HG02759 (cell line): ENCODE measurements around the gene GRB10.
"Not testable (repeated sequence)": the region's sequence is repeated elsewhere in the genome, so short reads cannot be mapped to it uniquely, and the experiment has no call there.

Experiments used
- ATAC-seq: cut with Tn5 transposase; IDR thresholded peaks from one replicate; pipeline ENCODE4 v1.9.1; 2021; ENCODE audit warnings: mild to moderate bottlenecking, moderate library complexity; ENCODE audit not compliant: unreplicated experiment

Gene GRB10

DNA sequence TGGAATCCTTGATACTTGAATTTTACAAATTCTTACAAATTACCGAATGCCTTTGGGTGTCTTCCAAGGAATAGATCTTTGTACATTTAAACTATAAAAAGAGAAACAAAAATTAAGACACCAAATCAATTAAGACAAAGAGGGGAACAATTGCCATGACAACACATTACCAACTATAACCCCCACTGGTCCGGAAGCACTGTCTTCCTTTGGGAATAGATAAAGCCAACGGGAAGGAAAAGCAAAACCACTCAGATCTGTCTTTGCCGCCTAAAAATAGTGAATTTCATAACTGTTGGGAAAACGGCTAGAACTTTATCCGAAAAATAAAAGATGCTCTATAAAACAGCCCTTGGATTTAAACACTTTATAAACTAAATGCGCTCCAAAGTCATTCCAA is 37.4 kb downstream of the GRB10 start:
- no peak for ATAC-seq

DNA sequence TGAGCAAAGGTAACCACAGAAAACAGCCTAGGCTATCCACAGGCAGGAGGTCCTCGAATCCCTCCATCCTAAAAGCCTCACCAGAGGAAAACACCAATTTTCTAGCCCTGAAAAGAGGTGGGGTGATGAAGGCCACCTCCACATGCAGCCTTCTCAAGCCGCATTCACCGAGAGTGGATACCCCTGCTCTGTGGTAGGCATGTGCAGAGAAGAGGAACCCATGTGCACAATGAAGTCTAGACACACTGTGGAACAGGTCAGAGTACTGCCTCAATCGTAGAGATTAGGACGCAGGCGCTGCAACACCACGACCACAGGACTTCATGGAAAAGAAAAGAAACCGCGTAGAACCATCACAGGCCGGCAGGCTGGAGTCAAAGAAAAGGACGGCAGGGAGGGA is 38.8 kb downstream of the GRB10 start:
- no peak for ATAC-seq

- no peak for ATAC-seq
Measured at GRCh38 chr7:50743016-50743415, 39.7 kb downstream of the GRB10 start.

GRCh38 chr7:50742401-50742800 is 40.3 kb downstream of the GRB10 start:
- no peak for ATAC-seq

DNA sequence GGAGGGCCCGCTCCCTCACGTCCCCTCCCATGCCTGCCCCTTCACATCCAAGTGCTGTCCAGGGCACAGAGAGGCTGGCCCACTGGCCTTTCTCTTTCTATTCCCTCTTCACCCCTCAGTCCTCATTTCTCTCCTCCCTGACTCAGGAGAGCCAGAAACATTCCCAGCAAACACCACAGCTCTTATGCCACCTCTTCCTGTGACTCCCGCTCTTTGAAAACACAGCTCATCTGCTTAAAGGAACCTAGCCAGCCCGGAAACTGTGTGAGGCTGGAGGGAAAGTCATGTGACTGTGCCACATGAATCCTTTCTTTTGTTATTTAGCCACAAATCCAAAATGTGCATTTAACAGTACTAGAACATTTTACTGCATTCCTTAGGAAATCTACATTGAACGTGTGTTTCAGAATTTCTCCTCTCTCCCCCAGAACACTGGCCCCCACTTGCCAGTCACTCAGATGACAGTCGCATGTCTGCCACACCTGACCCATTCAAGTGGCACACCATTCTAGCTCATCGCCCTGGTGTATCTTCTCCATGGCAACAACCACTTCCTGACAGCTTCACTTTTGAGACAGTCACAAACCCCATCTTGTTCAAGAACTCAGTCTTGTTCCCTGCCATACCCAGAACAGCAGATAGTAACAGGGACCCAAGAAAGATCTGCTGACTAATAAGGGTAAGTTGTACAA is 42.8 kb downstream of the GRB10 start:
- ATAC-seq: peak; percentile 78

DNA sequence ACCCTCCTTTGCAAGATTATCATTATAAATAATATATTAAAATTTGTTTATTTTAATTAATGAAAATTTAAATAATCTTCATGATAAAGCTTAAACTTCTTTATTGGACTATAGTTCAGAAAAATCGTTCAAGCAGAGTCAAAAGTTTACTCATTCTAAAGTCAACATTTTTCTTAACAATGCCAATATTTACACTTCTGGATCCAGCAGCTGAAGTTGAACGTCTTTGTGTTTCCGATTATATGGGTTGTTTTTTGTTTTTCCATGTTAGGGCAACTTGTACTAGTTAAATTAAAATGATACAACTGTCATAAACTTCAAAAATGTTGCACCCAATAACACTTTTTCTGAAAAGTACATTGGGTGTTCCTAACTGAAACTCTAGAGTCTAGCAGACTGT is 43.8 kb downstream of the GRB10 start:
- ATAC-seq: no peak

DNA sequence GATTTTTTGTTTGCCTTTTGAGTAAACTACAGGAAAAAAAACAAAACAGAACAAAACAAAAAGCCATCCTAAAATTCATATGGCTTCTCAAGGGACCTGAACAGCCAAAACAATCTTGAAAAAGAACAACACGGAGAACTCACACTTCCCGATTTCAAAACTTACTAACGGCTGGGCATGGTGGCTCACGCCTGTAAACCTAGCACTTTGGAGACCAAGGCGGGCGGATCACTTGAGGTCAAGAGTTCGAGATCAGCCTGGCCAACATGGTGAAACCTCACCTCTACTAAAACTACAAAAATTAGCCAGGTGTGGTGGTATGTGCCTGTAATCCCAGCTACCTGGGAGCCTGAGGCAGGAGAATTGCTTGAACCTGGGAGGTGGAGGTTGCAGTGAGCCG is 46.9 kb downstream of the GRB10 start:
- not testable (repeated sequence) for ATAC-seq

DNA sequence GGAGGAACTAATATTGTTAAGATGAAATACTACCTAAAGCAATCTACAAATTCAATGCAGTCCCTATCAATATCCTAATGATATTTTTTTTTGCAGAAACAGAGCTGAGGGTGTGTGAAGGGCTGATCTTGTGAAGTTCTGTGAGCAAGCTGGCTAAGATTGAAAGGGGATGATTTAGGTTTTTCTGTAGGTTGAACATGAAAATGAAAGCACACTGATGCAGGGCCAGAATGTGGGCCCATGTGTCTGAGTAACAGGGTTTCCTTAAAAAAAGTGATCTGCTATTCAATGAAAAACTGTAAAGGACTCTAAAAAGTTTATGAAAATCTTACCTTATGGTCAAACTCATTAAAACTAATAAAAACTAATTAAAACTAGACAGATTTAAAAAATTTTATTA is 47.4 kb downstream of the GRB10 start:
- no peak for ATAC-seq

DNA sequence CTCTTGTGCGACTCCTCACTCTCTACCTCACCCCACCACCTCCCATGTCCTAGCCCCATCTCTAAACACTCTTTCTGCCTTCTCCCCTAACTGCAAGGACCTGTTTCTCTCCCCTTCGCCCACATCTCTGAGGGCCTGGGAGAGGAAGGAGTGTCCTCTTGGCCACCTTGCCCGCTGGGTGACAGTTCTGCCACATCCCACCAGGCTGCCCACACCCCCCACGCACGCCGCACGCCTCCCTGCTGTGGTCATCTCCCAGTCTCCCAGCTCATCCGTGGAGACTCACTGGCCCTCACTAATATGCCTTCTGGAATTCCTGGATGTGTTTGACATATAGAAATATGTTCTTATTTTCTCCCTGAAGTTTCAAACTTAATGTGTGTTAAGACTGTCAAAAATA is 48.5 kb downstream of the GRB10 start:
- no peak for ATAC-seq

- no peak for ATAC-seq
Measured at GRCh38 chr7:50733552-50733951, 49.1 kb downstream of the GRB10 start.

GRCh38 chr7:50731703-50732582 is 50.8 kb downstream of the GRB10 start:
- ATAC-seq: no peak

DNA sequence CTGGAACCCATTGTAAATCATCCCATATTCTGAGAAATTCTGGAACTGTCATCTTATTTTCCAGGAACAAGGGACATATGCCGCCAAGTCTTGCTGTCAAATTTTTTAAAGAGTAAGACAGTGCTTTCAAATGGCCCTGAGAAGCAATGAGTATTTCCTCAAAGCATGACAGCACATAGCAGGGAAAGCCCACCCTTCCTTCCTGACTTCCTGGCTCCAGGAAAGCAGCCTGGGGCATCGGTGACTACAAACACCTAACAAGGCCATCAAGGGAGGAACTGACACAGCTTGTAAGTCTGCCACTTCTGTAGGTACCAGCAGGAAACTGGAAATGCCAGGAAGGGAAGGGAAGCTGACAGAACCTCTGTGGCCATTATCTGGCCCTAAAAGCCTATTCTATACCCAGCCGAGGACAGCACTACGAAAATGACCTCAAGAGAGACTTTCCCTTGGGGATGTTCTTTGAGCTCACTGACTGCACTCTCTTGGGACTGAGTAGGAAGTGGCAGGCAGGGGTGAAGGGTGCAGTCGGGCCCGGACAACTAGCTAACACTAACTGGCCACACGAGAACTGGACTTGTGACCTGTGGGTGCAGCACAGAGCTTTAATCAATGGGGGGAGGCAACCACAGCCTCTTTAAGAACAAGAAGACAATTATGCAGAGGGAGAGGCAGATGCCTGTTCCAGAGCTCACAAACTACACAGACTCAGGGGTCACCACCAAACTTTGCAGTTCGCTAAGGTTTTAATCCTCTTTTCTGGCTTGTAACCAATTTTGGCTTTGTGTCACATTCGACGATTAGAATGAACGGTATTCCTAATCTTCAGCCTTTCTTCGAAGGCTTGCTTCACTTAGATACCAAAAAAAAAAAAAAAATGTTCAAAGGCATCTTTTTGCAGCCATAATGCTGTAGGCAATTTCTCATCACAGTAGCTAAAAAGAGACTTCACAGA is 52.0 kb downstream of the GRB10 start:
- no peak for ATAC-seq

DNA sequence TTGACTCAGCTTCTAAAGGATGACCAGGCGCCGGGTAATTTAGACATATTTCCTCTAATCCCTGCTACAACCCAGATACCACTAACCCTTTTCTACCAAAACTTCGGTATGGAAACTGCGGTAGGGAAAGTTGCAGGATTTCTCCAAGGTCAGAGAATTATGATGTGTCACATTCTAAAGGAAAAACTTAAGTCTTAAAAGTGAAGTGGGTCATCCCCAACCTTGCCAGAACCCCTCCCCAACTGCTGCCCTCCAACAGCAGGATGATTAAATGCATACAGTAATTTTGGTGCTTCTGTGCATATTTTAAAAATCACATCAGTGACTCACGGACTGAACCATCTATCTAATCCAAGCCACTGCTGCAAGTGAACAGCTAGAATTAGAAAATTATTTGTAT is 52.7 kb downstream of the GRB10 start:
- no peak for ATAC-seq

GRCh38 chr7:50728184-50728583 is 54.5 kb downstream of the GRB10 start:
- ATAC-seq: no peak

DNA sequence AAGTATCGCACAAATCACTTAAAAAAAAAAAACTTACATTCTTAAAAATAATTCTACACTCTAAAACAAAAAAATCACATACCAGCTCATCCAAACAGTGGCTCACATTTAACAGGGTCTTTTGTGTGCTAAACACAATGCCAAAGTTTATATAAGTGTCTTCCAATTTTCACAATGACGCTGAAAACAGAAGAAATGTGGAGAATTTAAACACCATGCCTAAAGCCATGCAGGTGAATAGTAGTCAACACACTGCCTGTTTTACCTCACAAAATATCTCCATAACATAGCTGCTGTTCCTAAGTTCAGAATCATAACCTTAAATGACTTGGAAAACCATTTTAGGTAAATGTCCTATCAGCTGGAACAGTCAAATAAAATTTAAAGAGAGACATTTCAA is 55.0 kb downstream of the GRB10 start:
- ATAC-seq: no peak

- ATAC-seq: no peak
Measured at GRCh38 chr7:50727072-50727471, 55.6 kb downstream of the GRB10 start.

- no peak for ATAC-seq
Measured at GRCh38 chr7:50725774-50726173, 56.9 kb downstream of the GRB10 start.

DNA sequence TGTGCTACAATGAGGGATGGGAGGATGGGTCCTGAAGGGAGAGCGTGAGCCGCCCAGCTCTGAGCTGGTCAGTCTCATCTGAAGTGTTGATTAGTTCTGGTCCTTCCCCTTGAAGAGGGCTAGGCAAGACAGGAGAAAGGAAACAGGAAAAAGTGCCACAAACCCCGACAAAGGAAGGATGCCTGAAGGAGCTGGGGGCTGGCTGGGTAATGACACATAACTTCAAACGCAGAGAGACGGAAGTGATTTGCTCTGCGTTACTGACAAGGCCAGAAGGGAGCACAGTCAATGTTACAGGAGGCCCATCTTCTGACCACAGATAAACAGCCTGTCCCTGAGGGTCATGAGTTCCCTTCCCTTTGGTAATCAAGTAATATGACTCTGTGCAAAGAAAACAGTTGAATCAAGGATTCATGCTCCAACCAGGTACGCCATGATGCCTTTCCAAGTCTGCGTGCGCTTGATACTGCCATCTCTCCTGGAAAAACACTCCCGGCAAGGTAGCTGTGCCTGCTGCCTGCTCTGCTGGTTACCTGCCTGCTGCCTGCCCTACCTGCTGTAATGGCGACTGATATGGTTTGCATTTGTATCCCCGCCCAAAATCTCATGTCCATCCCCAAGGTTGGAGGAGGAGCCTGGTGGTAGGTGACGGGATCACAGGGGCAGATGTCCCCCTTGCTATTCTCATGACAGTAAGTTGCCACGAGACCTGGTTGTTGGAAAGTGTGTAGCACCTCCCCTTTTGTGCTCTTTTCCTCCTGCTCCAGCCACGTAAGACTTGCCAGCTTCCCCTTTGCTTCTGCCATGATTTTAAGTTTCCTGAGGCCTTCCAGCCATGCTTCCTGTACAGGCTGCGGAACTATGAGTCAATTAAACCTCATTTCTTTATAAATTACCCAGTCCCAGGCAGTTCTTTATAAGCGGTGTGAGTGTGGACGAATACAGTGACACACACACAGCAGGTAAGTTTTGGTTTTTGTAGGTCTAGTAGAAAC is 57.9 kb downstream of the GRB10 start:
- ATAC-seq: no peak

GRCh38 chr7:50723888-50724287 is 58.8 kb downstream of the GRB10 start:
- no peak for ATAC-seq

DNA sequence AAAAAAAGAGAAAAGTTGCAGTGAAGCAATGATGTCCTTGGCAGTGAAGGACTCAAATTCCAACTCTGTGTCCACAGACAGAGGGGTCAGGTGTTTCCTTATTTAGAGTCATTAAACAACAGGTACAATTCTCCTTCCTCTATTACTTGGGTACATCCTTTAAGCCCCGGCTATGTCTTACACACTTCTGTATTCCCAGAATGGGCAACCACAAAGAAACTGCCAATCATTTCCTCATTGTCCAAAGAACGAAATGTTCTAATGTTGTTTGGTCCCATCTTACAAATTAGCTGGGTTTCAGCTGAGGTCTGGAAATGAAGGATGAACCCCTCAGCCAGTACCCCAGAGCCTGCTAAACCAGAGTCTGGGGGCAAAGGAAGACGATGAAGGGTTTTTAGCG is 59.5 kb downstream of the GRB10 start:
- no peak for ATAC-seq
